ENCODE data around the gene UGT1A8.

UGT1A8 gene

DNA sequence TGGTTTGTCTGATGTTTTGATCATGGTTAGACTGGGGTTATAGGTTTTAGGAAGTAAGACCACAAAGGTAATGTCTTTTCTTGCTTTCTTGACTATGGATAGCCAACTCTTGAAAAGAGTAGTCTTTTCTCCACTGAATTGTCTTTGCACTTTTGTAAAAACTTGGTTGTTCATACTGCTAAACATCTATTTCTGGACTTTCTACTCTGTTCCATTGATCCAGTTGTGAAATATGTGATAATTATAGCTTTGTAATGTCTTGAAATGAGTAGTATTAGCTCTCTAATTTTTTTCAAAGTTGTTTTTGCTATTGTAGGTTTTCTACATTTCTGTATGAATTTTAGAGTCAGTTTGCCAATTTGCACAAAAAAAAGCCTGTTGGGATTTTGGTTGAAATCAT, 41.2 kb downstream of the UGT1A8 start:
- Histone ChIP-seq H3K27ac (no peak overlapping the region), H3K4me3 (ENCODE audit: low read depth in 1 of 2, low read length in 1 of 2) (no peak overlapping the region), H3K36me3 (no peaks in the 10 kb centered on the region), H3K9me3 (no peaks in the 10 kb centered on the region), H3K27me3 (no peaks in the 10 kb centered on the region), H3K4me1 (ENCODE audit: control insufficient read depth in 1 of 2, insufficient read depth in 1 of 2, low read depth in 1 of 2, low read length in 1 of 2) (no peaks in the 10 kb centered on the region)
- TF ChIP-seq, protein P1, sequence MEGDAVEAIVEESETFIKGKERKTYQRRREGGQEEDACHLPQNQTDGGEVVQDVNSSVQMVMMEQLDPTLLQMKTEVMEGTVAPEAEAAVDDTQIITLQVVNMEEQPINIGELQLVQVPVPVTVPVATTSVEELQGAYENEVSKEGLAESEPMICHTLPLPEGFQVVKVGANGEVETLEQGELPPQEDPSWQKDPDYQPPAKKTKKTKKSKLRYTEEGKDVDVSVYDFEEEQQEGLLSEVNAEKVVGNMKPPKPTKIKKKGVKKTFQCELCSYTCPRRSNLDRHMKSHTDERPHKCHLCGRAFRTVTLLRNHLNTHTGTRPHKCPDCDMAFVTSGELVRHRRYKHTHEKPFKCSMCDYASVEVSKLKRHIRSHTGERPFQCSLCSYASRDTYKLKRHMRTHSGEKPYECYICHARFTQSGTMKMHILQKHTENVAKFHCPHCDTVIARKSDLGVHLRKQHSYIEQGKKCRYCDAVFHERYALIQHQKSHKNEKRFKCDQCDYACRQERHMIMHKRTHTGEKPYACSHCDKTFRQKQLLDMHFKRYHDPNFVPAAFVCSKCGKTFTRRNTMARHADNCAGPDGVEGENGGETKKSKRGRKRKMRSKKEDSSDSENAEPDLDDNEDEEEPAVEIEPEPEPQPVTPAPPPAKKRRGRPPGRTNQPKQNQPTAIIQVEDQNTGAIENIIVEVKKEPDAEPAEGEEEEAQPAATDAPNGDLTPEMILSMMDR (IDR thresholded peaks at IDR 0.05): no peak

DNA sequence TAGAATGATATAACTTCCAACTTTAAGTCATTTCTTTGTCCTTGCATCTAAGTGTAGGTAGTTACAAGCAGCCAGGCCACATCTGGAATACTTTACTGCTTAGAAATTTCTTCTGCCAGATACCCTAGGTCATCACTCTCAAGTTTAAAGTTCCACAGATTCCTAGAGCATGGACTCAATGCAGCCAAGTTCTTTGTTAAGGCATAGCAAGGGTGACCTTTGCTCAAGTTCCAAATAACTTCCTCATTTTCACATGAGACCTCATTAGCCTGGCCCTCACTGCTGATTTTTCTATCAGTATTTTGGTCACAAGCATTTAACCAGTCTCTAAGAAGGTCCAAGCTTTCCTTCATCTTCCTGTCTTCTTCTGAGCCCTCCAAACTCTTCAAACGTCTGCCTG, 46.5 kb downstream of the UGT1A8 start:
- TF ChIP-seq, protein P1 (IDR thresholded peaks at IDR 0.05): no peak
- Histone ChIP-seq H3K9me3 (no peaks in the 10 kb centered on the region), H3K4me1 (ENCODE audit: control insufficient read depth in 1 of 2, insufficient read depth in 1 of 2, low read depth in 1 of 2, low read length in 1 of 2) (no peaks in the 10 kb centered on the region), H3K36me3 (no peaks in the 10 kb centered on the region), H3K4me3 (ENCODE audit: low read depth in 1 of 2, low read length in 1 of 2) (no peak overlapping the region), H3K27me3 (no peaks in the 10 kb centered on the region), H3K27ac (no peak overlapping the region)

DNA sequence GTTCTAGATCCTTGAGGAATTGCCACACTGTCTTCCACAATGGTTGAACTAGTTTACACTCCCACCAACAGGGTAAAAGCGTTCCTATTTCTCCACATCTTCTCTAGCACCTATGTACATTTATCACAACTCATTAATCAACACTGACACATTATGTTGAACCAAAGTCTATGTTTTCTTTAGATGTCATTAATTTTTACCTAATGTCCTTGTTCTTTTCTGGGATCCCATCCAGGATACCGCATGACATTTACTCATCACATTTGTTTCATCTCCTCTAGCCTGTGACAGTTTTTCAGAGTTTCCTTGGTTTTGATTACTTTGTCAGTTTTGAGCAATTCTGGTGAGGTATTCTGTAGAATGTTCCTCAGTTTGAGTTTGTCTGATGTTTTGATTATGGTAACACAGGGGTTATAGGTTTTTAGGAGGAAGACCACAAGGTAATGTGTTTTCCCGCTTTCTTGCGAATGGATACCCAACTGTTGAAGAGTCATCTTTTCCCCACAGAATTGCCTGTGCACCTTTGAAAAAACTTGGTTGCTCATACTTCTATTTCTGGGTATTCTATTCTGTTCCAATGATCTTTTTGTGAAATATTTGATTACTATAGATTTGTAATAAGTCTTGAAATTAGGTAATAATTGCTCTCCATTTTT, 51.3 kb downstream of the UGT1A8 start:
- TF ChIP-seq, protein P1 (IDR thresholded peaks at IDR 0.05): no peak
- Histone ChIP-seq H3K36me3 (no peaks in the 10 kb centered on the region), H3K4me1 (ENCODE audit: control insufficient read depth in 1 of 2, insufficient read depth in 1 of 2, low read depth in 1 of 2, low read length in 1 of 2) (no peaks in the 10 kb centered on the region), H3K4me3 (ENCODE audit: low read depth in 1 of 2, low read length in 1 of 2) (no peak overlapping the region), H3K27me3 (no peaks in the 10 kb centered on the region), H3K27ac (no peak overlapping the region), H3K9me3 (no peaks in the 10 kb centered on the region)

DNA sequence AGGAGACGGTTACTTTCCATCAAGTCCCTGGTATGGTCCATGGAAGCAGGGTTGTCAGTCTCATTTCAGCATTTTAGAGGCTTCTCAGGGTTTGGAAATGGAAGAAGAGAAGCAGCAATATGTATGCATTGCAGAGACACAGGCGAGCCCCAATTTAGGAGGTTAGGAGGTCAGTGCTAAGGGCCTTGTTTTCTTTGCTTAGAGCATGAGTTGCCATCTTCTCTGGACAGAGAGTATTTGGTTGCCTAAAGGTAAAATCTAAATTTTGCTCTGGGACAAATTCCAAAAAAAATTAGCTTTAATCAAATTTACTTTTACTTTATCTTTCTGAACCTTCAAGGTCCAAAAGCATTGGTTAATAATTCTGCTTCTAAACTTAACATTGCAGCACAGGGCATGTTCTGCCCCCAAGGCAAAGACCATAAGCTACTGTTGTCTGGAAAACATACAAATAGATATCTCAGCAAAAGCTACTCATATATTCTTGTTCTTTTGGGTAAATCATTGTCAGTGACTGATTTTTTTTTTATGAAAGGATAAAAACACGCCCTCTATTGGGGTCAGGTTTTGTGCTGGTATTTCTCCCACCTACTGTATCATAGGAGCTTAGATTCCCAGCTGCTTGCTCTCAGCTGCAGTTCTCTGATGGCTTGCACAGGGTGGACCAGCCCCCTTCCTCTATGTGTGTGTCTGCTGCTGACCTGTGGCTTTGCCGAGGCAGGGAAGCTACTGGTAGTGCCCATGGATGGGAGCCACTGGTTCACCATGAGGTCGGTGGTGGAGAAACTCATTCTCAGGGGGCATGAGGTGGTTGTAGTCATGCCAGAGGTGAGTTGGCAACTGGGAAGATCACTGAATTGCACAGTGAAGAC, 54.1 kb downstream of the UGT1A8 start, which contains the start of gene UGT1A9:
TSS of gene UGT1A9 (plus strand) at position 609 of the 872 bp plus-strand sequence. CDS start at position 646, 37 bp downstream.
- Histone ChIP-seq H3K9me3 (no peaks in the 10 kb centered on the region), H3K27me3 (no peaks in the 10 kb centered on the region), H3K4me3 (ENCODE audit: low read depth in 1 of 2, low read length in 1 of 2) (no peak within 1 kb of the TSS), H3K4me1 (ENCODE audit: control insufficient read depth in 1 of 2, insufficient read depth in 1 of 2, low read depth in 1 of 2, low read length in 1 of 2) (no peaks in the 10 kb centered on the region), H3K36me3 (no peaks in the 10 kb centered on the region), H3K27ac (no peak within 1 kb of the TSS)
- TF ChIP-seq, protein P1 (IDR thresholded peaks at IDR 0.05): no peak

DNA sequence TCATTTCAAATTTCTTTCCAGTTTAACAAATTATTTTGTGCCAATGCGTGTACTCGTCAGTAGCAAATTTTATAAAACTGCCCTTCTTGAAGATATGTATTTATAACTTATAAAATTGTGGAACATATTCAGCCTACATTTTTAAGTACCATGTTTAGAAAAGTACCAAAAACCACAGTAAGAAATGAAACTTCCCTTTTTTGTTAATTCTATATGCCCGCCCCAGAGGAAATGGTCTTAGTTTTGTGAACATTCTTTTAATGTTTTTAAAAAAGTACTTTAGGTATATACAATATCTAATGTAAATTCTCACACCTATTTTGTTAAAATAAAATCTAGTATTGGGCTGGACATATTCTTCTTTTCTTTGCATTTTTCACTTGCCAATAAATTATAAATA, 55.5 kb downstream of the UGT1A8 start:
- TF ChIP-seq, protein P1 (IDR thresholded peaks at IDR 0.05): no peak
- Histone ChIP-seq H3K4me3 (ENCODE audit: low read depth in 1 of 2, low read length in 1 of 2) (no peak overlapping the region), H3K9me3 (no peaks in the 10 kb centered on the region), H3K4me1 (ENCODE audit: control insufficient read depth in 1 of 2, insufficient read depth in 1 of 2, low read depth in 1 of 2, low read length in 1 of 2) (no peaks in the 10 kb centered on the region), H3K36me3 (no peaks in the 10 kb centered on the region), H3K27me3 (no peaks in the 10 kb centered on the region), H3K27ac (no peak overlapping the region)

All from neutrophil (primary cell).